Calu3 (cell line): ENCODE data around the gene CNPY1. TPM values are rescaled to one million over a fixed set of nuclear protein-coding genes. Genes with fewer than 3 reads are reported as not detected.

Source experiments
- BruUV-seq: library from RNA; stranded (reverse); fragments of 400-500 nt; replicated peaks from 2 replicates; lab custom pipeline; 2021; lab: Mats Ljungman, UMichigan
- CTCF ChIA-PET: fragments of 300-600 bp; sonication (Branson Sonifier 250); formaldehyde crosslinking; loops from one replicate; lab custom pipeline; 2022; ENCODE audit warnings: antibody characterized with exemption; lab: Charles Lee
- DNase-seq: peaks from one replicate; pipeline ENCODE4 v3.0.0; 2022
- H3K27ac Mint-ChIP-seq: one replicate; pipeline ENCODE4 v1.8.0; 2022; ENCODE audit warnings: mixed read lengths; ENCODE audit not compliant: unreplicated experiment
- H3K27me3 Mint-ChIP-seq: one replicate; pipeline ENCODE4 v1.8.0; 2022; ENCODE audit warnings: mixed read lengths; ENCODE audit not compliant: unreplicated experiment
- H3K36me3 Mint-ChIP-seq: one replicate; pipeline ENCODE4 v1.8.0; 2022; ENCODE audit warnings: mild to moderate bottlenecking, moderate library complexity, mixed read lengths; ENCODE audit not compliant: insufficient read depth, unreplicated experiment
- H3K4me1 Mint-ChIP-seq: one replicate; pipeline ENCODE4 v1.8.0; 2022; ENCODE audit warnings: mild to moderate bottlenecking, low read depth, mixed read lengths; ENCODE audit not compliant: unreplicated experiment
- H3K4me3 Mint-ChIP-seq: one replicate; pipeline ENCODE4 v1.8.0; 2022; ENCODE audit warnings: mild to moderate bottlenecking, low read depth, moderate library complexity, mixed read lengths; ENCODE audit not compliant: unreplicated experiment
- H3K9me3 Mint-ChIP-seq: one replicate; pipeline ENCODE4 v1.8.0; 2022; ENCODE audit warnings: low read depth, mixed read lengths; ENCODE audit not compliant: unreplicated experiment
- CTCF ChIP-seq: fragments of 200-600 bp; IDR thresholded peaks from one replicate; pipeline ENCODE4 v1.8.0; 2022; ENCODE audit warnings: antibody characterized with exemption; ENCODE audit not compliant: unreplicated experiment
- intact Hi-C: fragments of 100-400 bp; cut with micrococcal nuclease; formaldehyde crosslinking; loops from one replicate; pipeline ENCODE4 v1.10.0; 2022; ENCODE audit not compliant: unreplicated experiment
- total RNA-seq: library from RNA; stranded (reverse); gene quantifications from 2 replicates; pipeline ENCODE4 v1.2.3, GENCODE V29; 2022

Gene CNPY1
- total RNA-seq, 1 experiment from 2014 or later, result not detected

- intact Hi-C loops, result no loop called here
- no TSS peak for BruUV-seq
- Mint-ChIP-seq H3K36me3 (no peaks in the 10 kb centered on the region), H3K9me3 (no peaks in the 10 kb centered on the region), H3K4me3 (no peak overlapping the region), H3K27me3 (peaks cover 82% of the 10 kb centered on the region), H3K4me1 (peaks cover 8% of the 10 kb centered on the region), H3K27ac (no peak overlapping the region)
- CTCF ChIA-PET, result no interaction called here
- no peak for DNase-seq
- no peak for TF ChIP-seq CTCF
Observed at GRCh38 chr7:155584763-155585531, 38.6 kb upstream of the CNPY1 start.

DNA sequence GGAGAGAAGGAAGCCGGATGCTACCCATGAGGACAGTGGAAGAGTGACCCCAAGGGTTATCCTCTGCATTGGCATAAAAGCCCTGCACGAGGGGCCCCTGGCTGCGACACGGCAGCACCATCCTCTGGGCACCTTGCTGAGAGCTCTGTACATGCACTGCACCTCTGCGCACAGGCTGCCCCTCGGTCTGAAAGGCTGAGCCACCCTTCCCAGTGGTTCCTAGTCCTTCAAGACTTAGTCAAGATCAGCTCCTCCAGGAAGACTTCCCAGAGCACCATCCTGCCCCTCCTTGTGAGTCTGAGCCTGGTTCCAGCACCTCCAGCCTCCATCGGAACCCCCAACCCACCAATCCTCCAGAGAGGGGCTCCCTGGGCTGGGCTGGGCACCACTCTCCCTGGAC is 37.9 kb upstream of the CNPY1 start:
- peaks cover 8% of the 10 kb centered on the region for H3K4me1 Mint-ChIP-seq
- no peak overlapping the region for H3K4me3 Mint-ChIP-seq
- intact Hi-C loops, result no loop called here
- H3K27me3 Mint-ChIP-seq, result peaks cover 82% of the 10 kb centered on the region
- no peak for DNase-seq
- H3K27ac Mint-ChIP-seq, result no peak overlapping the region
- no peak for TF ChIP-seq CTCF
- H3K36me3 Mint-ChIP-seq, result no peaks in the 10 kb centered on the region
- H3K9me3 Mint-ChIP-seq, result no peaks in the 10 kb centered on the region
- CTCF ChIA-PET, result no interaction called here
- no TSS peak for BruUV-seq

DNA sequence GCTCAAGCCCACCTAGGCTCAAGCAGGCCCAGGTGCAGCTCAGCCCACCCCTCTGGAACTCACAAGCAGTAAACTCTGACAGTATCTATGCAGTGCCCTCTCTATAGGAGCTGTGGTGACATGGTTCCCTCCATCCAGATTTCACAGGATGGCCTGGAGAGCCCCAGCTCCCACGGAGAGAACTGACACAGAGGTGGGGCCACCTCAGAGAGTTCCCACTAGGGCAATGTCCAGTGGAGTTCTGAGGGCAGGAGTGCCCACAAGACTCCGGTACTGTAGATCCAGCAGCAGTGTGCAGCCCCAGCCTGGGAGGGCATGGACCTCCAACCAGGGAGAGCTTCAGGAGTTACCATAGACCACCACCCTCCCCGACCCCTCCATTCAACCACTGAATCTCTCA is 37.3 kb upstream of the CNPY1 start:
- CTCF ChIA-PET, result no interaction called here
- TF ChIP-seq CTCF, result no peak
- peaks cover 77% of the 10 kb centered on the region for H3K27me3 Mint-ChIP-seq
- no peaks in the 10 kb centered on the region for H3K36me3 Mint-ChIP-seq
- no peak overlapping the region for H3K27ac Mint-ChIP-seq
- no peaks in the 10 kb centered on the region for H3K9me3 Mint-ChIP-seq
- H3K4me1 Mint-ChIP-seq, result peaks cover 8% of the 10 kb centered on the region
- no peak for DNase-seq
- no TSS peak for BruUV-seq
- intact Hi-C loops, result no loop called here
- no peak overlapping the region for H3K4me3 Mint-ChIP-seq

- DNase-seq, result no peak
- no peaks in the 10 kb centered on the region for H3K9me3 Mint-ChIP-seq
- CTCF ChIA-PET, result no interaction called here
- H3K4me1 Mint-ChIP-seq, result peaks cover 13% of the 10 kb centered on the region
- intact Hi-C loops, result no loop called here
- TF ChIP-seq CTCF, result no peak
- H3K4me3 Mint-ChIP-seq, result no peak overlapping the region
- no peaks in the 10 kb centered on the region for H3K36me3 Mint-ChIP-seq
- H3K27me3 Mint-ChIP-seq, result peaks cover 60% of the 10 kb centered on the region
- BruUV-seq, result no TSS peak
- no peak overlapping the region for H3K27ac Mint-ChIP-seq
Observed at GRCh38 chr7:155581954-155582353, 35.6 kb upstream of the CNPY1 start.
